GM18508 (cell line): ENCODE data around the gene RTN4R.

Experiments
- ATAC-seq: cut with Tn5 transposase; IDR thresholded peaks from one replicate; pipeline ENCODE4 v1.9.1; 2021; ENCODE audit warnings: moderate number of reproducible peaks; ENCODE audit not compliant: insufficient read depth, unreplicated experiment

RTN4R gene

DNA sequence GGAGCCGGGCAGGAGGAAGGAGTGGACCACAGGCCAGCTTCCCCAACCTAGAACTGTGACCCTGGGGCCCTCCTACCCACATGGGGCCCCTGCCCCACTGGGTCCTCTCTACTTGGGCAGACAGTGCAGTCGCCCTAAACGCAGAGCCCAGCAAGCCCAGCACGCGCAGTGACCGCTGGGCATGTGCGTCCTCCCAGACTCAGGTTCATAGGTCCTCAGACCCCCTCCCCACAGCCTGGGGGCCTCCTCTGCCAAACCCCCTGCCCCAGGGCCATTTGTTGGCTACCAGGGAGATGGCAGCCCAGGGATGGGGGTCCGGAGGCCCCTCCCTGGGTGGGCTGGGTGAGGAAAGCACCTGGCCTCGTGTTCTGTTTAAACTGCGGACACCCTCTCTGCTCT is 23.9 kb downstream of the RTN4R start:
- ATAC-seq, result no peak

DNA sequence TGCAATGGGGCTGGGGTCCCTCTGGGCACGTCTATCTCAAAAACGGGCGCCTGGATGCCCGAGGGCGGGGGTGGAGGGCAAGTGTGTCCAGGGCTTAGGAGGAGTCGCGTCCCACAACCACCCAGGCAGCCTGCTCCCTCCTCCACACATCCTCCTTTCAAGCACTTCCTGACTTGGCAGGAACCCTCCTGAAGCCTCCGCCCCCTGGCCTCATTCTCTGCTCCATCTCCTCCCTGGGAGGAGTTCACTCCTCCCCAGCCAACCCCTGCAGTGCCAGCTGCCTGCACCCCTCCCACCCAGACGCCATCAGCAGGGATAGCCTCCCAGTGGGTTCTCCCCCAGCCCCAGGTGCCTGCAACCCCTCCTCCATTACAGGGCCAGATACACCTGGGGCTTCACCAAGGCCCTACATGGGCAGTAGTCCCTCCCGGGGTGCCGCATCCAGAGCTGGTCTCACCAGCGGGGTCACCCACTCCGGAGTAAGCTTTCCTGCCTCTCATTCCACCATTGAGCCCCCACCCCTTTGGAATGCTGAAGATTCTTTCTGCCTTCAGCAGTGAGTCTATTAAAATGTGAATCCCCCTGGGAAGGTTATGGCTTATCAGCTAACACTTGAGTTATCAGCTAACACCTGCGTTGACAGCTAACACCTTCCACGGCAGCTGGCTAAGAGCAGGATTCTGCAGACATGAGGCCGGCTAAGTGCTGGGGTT is 24.4 kb downstream of the RTN4R start:
- no peak for ATAC-seq

DNA sequence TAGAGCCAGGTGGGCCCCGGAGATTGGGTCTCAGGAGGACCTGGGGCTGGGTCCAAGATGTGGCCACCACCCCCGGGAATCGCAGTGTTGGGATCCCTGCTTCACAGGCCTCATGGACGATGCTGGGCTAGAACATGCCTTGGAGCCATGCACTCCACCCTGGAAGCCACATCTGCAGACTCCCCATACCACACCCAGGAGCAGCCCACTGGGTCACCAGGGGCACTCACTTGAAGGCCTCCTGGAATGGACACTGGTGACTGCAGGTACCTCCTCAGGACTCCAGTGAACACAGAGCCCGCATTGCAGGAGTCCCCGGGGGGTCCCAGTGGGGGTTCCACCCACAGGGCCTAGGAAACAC is 25.0 kb downstream of the RTN4R start:
- ATAC-seq, result no peak

DNA sequence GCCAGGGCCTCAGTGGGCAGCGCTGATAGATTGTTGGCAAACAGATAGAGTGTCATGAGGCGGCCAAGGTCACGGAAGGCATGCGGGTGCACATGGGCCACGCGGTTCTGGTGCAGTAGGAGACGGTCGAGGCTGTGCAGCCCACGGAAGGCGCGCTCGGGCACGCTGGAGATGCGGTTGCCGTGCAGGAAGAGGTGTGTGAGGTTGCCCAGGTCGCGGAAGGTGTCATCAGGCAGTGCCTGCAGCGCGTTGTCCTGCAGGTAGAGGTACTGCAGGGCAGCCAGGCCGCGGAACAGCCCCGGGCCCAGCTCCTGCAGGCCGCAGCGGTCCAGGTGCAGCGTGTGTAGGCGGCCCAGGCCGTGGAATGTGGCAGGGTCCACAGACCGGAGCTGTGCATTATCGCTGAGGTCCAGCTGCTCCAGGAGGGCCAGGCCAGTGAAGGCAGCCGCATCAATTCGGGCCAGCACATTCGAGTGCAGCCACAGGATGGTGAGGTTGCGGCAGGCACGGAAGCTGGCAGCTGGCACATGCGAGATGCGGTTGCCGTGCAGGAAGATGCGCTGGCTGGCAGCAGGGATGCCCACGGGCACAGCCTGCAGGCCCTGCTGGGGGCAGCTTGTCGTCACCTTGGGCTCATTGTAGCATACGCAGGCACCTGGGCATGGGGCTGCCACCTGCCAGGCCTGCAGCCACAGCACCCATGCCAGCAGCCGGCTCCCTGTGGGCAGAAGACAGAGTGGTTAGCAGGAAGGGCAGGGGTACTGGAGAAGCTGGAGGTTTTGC is 25.5 kb downstream of the RTN4R start:
- ATAC-seq, result no peak

DNA sequence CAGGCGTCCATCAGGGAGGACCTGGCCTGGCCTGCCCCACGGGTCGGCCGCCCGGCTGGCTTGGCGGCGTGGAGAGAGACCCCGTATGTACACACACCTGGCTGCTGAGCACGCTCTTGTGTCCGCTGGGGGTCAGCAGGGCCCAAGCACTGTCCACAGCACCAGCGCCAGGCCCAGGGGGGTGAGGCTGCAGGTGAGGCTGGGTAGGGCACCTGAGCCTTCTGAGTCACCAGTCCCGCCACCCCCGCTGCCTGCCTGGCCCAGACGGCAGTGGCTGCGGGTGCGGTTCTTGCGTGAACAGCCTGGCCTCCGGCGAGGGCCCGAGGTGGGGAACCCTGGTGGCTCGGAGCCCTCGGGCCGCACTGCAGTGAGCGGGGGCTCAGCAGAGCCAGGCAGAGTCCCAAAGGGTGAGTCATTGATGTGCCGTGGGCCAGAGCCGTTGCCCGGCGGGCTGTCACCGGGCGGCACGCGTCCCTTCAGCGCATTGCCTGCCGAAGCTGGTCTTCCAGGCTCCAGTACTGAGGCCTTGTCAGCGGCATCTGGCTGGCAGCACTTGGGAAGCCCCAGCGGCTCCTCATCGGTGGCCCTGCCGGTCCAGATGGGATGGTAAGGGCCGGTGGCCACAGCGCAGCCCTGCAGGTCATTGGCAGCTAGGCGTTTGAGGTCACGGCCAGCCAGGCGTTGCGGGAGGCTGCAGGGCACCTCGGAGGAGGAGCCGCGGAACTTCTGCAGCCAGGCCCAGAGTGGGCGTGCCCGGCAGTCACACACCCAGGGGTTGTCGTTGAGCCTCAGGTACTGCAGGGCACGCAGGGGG is 26.3 kb downstream of the RTN4R start:
- ATAC-seq, result no peak

DNA sequence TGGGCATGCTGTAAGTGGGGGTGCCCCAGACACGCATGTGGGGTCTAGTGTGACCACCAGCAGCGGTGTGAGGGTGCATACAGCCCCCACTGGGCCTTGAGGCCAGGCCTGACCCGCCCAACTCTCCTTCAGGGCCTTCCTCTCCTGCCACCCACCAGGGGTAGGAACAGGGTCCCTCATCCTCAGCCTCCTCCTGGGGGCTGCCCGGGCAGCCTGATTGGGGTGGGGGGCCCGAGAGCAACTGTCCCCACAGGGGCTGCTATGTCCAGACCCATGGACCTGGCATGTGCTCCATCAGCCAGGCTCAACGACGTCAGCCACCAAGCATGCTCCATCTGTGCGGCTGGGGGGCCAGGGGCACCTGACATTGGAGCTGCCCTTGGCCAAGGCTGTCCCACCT is 27.2 kb downstream of the RTN4R start:
- ATAC-seq, result no peak

DNA sequence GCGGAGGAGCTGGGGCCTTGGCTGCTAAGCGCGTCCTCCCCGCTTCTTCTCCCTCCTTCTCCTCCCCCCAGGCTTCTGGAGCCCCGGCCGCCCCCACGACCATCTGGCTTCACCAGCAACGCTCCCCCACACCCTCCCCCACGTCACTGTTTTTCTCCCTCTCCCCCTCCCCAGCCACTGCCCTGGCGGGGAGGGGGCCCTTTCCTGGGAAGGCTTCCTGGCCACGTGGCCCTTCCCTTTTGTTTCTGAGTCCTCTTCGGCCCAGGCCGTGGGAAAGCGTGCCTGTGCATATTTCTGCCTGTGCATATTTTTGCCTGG is 27.7 kb downstream of the RTN4R start:
- no peak for ATAC-seq

DNA sequence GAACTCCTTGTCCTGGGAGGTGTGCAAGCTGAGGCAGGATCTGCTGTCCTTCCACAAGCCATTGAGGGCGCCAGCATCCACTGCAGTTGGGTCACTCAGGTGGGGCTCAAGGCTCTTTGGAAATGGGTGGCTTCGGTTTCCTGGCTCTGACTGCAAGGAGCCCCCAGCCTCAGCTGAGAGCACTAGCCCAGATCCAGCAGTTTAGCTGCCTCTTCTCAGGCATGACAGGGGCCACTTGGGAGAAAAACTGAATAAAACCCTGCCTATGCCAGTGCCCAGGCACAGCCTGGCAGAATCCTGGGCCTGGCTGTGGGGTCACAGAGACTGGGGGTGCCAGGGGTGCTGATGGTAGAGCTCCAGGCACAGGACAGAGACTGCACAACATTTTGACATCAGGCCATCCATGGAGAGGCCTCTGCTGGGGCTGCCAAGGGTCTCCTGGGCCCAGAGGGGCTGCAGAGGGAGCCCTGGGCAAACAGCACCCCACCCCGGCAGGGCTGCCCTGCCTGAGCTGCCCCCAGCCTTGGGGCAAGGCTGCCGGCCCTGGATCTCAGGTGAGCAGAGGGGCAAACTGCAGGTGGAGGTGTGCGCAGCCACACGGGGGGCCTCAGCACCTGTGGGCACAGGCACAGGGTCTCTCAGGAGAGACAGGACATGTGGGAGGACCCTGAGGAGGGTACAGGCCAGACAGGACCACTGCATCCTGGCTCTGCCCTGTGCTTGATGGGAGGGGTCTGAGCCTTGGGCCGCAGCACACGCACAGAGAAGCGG is 28.3 kb downstream of the RTN4R start:
- no peak for ATAC-seq

DNA sequence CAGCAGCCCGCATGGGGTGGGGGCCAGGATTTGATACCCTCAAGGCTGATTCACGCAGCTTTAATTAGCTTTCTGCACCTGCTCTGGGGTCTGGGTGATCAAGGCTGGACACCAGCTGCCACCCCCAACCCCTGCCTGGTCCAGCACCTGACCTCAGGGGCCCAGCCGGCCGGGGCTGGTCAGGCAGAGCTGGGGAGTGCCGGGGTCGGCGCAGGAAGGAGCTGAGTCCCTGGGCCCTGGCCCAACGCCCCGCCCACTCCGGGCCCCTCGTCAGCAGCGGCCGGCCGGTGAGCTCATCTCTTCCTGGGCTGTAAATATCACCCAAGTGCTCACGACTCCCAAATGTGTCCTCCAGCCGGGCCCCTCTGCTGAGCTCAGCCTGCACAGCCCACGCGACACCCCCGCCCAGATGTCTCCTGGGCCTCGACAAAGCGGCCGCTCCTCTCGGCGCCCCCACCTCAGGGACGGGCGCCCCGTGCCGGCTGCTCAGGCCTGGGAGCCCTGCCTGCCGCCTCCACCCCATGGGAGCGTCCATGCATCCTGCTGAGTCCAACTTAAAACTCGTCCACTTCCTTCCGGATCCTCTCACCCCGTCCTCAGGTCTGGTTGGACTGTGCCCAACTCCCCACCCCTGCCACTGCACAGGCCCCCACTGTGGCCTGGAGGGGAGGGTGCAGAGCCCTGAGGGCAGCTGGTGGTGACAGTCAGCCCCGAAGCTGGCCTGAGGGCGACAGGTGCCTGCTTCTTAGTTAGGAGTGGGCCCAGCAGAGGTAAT is 29.0 kb downstream of the RTN4R start:
- ATAC-seq, result no peak

DNA sequence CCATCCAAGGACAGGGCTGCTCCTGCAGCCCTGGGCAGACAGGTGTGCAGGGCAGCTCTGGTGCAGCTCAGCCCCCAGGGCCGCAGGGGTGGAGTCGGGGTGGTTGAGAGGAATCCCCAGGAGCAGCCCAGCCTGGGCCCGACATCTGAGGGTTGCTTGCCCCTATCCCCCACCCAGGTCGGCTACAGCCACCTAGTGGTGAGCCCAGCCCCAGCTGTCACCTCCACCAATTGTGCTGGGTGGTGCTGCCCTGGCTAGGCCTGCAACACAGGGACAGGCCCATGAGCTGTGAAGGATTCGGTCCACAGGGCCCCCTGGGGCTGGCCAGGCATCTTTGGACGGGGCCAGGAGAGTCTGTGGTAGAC is 29.6 kb downstream of the RTN4R start:
- ATAC-seq, result no peak

DNA sequence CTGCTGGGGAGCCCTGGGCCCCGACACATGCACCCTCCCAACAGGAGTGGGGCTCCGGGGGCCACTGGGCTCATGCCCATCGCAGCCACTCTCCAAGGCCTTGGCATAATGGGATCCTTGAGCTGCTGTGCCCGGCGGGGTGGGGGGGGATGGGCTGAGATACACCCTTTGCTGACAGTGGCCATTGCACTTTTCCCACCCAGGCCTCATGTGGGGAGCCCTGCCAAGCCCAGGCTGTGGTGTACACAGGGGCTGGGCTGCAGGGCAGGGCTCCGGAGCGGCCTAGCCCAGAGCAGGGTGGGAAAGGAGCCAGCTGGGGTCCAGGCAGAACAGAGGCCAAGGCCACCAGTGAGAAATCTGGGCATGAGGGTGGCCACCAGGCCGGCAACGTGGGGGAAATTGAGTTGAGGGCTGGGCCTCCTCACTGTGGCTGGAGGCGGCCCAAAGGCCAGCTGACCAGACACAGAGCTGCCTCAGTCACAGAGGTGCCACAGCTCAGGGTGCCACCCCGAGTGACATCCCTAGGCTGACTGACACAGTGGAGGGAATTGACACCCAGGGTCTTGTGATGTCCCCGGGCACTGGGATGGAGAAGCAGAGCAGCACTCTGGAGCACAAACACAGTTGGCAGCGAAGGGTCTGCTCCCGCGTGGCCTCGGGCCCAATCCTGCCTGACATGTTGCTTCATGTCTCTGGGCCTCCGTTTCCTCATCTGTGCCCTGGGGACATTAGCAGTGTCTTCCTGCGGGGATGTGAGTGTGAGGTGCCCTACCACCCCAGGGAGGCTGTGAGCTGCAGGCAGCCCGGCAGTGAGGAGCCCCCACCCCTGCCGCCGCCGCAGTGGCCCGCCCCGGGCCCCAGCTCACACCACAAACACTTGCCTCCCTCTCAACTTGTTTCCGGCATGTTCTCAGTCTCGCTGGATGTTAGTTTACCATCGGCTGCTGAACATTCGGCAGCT is 30.4 kb downstream of the RTN4R start:
- ATAC-seq, result no peak

DNA sequence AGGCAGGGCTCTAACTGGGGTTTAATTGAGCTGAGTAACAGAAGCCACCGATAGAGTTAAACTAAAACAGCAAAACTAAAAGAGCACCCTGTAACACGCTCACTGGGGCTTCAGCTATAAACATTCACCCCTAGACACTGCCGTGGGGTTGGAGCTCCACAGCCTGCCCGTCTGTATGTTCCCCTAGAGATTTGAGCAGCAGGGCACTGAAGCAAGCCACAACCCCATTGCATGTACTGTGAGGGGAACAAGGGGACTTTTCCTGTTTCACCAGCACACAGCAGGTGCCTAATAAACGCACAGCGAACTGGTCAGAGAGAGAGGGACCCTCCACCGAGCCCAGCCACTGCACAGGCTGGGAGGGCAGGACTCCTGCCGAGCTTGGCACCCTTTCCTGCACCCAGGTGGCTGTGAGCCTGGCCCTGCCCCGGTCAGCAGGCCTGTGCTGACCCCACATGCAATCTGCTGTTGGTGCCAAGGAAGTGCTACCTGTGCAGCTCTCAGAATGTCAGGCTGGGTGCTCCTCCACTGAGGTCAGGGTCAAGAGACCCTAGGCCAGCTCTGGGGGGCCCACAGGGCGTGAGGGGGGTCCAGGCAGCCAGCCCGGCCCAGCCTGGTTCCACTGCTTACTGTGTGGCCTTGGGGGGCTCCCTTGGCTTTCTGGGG is 31.9 kb downstream of the RTN4R start:
- no peak for ATAC-seq

DNA sequence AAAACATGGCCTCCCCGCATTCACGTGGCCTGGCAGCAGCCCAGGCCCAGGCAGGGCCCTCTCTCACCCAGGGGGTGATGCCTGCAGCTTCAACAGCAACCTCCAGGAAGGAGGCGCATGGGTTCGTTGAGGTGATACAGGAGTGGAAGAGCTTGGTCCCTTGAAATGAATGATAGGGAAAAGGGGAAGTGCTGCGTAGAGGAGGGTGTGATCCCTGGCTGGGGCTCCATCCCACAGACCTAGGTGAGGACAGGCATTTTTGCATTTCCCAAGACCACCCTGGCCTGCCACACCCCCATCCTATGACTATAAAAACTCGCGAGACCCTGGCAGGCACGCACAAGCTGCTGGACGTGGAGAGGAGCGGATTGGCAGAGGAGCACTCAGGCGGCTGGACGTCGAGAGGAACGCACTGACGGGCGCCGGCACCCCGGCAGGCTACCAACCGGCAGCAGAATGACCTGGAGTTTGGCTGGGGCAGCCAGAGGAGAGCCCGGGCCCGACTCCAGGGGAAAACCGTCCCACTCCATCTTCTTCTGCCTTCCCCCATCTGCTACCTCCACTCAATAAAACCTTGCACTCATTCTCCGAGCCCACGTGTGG is 32.6 kb downstream of the RTN4R start:
- no peak for ATAC-seq

DNA sequence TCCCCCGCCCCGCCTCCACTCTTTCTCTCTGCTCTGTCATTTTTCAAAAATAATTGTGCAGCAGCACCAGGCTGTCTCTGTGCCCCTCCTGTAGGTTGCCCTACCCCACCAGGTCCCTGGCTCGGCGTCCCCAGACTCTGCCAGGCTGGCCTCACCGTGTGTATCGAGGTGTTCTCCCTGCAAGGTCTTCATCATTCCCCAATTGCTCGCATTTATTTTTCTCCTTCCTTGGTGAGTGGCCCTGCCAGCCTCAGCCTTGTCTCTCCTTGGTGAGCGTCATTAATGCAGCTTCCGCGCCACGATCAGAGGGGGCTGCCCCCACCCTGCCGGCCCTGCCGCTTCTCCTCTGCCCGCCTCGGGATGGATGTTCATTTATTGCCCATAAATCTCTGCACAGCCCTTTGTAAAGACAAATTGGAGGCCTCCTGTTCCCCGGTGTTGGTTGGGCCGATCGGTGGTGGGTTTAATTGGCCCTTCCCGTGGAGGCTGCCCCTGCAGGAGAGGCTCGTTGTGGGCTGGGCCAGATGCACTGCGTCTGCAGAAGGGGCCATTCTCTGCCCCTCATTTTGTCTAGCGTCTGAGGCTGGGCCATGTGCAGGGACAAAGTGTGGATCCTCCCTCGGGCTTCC is 33.2 kb downstream of the RTN4R start:
- ATAC-seq, result no peak

DNA sequence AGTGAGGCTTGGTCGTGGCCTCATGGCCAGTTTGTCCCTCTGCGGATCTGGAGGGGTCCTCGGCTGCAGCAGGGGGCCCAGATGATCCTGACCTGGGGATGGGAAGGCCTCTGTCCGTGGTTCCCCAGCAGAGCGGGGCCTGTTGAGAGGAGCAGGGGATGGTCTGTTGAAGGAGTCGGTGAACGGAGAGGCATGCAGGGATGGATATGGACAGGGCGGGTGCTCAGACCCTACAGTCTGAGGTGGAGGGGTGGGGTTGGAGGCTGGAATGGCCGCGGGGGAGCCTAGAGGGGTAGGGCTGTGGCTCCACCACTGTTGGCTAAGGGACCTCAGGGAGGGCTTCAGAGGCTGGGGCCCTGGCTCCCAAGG is 33.8 kb downstream of the RTN4R start:
- ATAC-seq, result no peak

DNA sequence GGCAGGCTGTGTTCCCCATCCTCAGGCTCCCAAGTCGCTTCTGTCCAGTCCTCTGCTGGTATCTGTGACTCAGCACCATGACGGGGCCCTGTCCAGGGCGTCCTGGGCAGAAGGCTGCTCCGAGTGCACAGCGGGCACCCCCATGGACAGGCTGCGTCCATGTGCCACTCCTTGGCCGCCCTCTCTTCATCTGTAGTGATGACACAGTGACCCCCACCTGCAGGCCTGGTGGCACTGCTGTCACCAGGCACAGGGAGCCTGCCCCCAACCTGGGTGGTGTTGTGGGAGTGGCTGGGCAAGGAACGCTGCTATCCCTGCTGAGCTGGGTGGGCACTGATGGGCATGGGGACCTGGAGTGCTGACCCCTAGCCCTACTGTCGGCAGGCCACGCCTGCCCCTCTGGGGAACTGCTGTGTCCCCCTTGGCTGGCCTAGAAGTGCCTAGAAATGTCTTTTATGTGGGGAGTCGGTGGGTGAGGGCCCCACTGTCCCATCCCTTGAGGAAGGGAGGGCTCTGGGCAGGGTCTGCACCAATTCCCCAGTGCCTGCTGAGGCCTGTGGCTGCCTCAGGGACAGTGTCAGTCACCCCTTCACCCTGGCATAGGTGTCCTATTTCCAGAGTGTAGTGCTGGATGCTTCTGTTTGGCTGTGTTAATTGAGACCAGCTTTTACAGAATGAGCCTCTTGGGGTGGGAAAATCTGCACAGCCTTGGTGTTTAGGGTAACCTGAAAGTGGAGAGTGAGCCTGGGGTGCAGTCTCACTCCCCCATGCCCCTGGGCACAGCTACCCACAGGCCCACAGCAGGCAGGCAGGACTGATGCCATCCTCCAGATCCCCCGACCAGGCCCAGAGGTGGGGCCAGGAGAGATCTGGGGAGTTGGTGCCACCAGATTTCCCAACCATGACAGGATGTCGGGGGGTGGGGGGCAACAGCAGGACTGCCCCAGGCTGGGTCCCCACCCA is 34.5 kb downstream of the RTN4R start:
- no peak for ATAC-seq
